DND-41 (cell line): ENCODE data around the gene WDR45.

Experiments used
- ATAC-seq: fragments of 200-7000 bp; cut with Tn5 transposase; 3 replicates; pipeline ENCODE4 v1.9.1; 2021; ENCODE audit warnings: low read depth; ENCODE audit not compliant: insufficient read depth
- DNase-seq: peaks from one replicate; pipeline ENCODE4 v3.0.0-alpha.2; 2020
- H2AFZ ChIP-seq: 2 replicates; pipeline ENCODE4 v1.6.0; 2012; ENCODE audit warnings: low read depth, low read length
- H3K27ac ChIP-seq: 2 replicates; pipeline ENCODE4 v1.5.1; 2012; ENCODE audit warnings: low read length, inconsistent platforms
- H3K27me3 ChIP-seq: fragments of 200-600 bp; sonication (generic); 2 replicates; pipeline ENCODE4 v1.6.0; 2012; ENCODE audit warnings: low read length, mild to moderate bottlenecking, inconsistent platforms; ENCODE audit not compliant: insufficient read depth, poor library complexity
- H3K36me3 ChIP-seq: 2 replicates; pipeline ENCODE4 v1.5.1; 2012; ENCODE audit warnings: low read length, inconsistent platforms; ENCODE audit not compliant: insufficient read depth
- H3K4me1 ChIP-seq: 2 replicates; pipeline ENCODE4 v1.5.1; 2012; ENCODE audit warnings: mild to moderate bottlenecking, low read length; ENCODE audit not compliant: insufficient read depth
- H3K4me2 ChIP-seq: 2 replicates; pipeline ENCODE4 v1.6.0; 2012; ENCODE audit warnings: mild to moderate bottlenecking, moderate library complexity, low read length, inconsistent platforms; ENCODE audit not compliant: insufficient read depth
- H3K4me3 ChIP-seq, 2 experiments: fragments of 200-600 bp in 1 of 2; shearing (Covaris generic) in 1 of 2; 2 replicates each; pipeline ENCODE4 v1.5.1; 2012 to 2016; ENCODE audit warnings: inconsistent platforms in 2 of 2, low read length in 2 of 2, mild to moderate bottlenecking in 2 of 2, low read depth in 1 of 2, moderate library complexity in 1 of 2
- H3K79me2 ChIP-seq: 2 replicates; pipeline ENCODE4 v1.6.0; 2012; ENCODE audit warnings: low read length, inconsistent platforms; ENCODE audit not compliant: insufficient read depth
- H3K9ac ChIP-seq: 2 replicates; pipeline ENCODE4 v1.6.0; 2012; ENCODE audit warnings: low read depth, mild to moderate bottlenecking, inconsistent platforms, low read length, moderate library complexity
- H3K9me3 ChIP-seq: 2 replicates; pipeline ENCODE4 v1.5.1; 2012; ENCODE audit warnings: low read length, moderate library complexity, mild to moderate bottlenecking, inconsistent platforms; ENCODE audit not compliant: insufficient read depth, severe bottlenecking
- H4K20me1 ChIP-seq: 2 replicates; pipeline ENCODE4 v1.6.0; 2012; ENCODE audit warnings: low read length; ENCODE audit not compliant: insufficient read depth
- CTCF ChIP-seq: IDR thresholded peaks from 2 replicates; pipeline ENCODE4 v1.5.1; 2012; ENCODE audit warnings: borderline replicate concordance, low read length, moderate library complexity, mild to moderate bottlenecking; ENCODE audit not compliant: poor library complexity, severe bottlenecking; ENCODE audit errors: extremely low read depth
- EZH2 ChIP-seq: IDR thresholded peaks from 3 replicates; pipeline ENCODE4 v1.6.1; 2012; ENCODE audit warnings: borderline replicate concordance, low read depth, mild to moderate bottlenecking, moderate library complexity, low read length, inconsistent platforms; ENCODE audit not compliant: severe bottlenecking

Gene WDR45

GRCh38 chrX:49100704-49101628 is 21.3 kb upstream of the WDR45 start:
- ATAC-seq (peak; percentile 92), DNase-seq (peak; percentile 92)
- Histone ChIP-seq H3K27ac (peak overlapping the region; percentile 93), H3K4me3 (peak overlapping the region; percentile 37 to 90; a peak in 3 of 4 replicates), H3K9me3 (no peaks in the 10 kb centered on the region), H3K27me3 (no peaks in the 10 kb centered on the region), H3K9ac (peak overlapping the region; percentile 87), H3K4me2 (peak overlapping the region; percentile 91), H4K20me1 (no peaks in the 10 kb centered on the region), H2AFZ (peak overlapping the region; percentile 83), H3K36me3 (no peaks in the 10 kb centered on the region; the same call in 1 of the 2 replicates), H3K4me1 (peaks cover 25% of the 10 kb centered on the region), H3K79me2 (peaks cover 23% of the 10 kb centered on the region)
- TF ChIP-seq CTCF = no peak
- TF ChIP-seq EZH2 = no peak

- ATAC-seq (no peak), DNase-seq (no peak)
- Histone ChIP-seq H3K4me1 (peaks cover 15% of the 10 kb centered on the region), H3K36me3 (no peaks in the 10 kb centered on the region), H3K4me2 (no peak overlapping the region), H3K4me3 (no peak overlapping the region), H3K9ac (no peak overlapping the region), H3K27ac (no peak overlapping the region), H3K27me3 (no peaks in the 10 kb centered on the region), H2AFZ (no peak overlapping the region), H4K20me1 (no peaks in the 10 kb centered on the region), H3K79me2 (peaks cover 18% of the 10 kb centered on the region), H3K9me3 (no peaks in the 10 kb centered on the region)
- TF ChIP-seq CTCF (no peak), EZH2 (no peak)
Observed at GRCh38 chrX:49096419-49096818, 16.7 kb upstream of the WDR45 start.

GRCh38 chrX:49089553-49089952 is 9.9 kb upstream of the WDR45 start:
- no peaks in the 10 kb centered on the region for H3K9me3 ChIP-seq
- no peak overlapping the region for H3K4me2 ChIP-seq
- no peak overlapping the region for H3K9ac ChIP-seq
- no peaks in the 10 kb centered on the region for H4K20me1 ChIP-seq
- DNase-seq (no peak), ATAC-seq (no peak)
- no peak overlapping the region for H3K4me3 ChIP-seq
- no peaks in the 10 kb centered on the region for H3K79me2 ChIP-seq
- no peaks in the 10 kb centered on the region for H3K27me3 ChIP-seq
- no peak for TF ChIP-seq CTCF
- no peak for TF ChIP-seq EZH2
- H2AFZ ChIP-seq = no peak overlapping the region
- H3K27ac ChIP-seq = no peak overlapping the region
- H3K4me1 ChIP-seq = no peaks in the 10 kb centered on the region
- H3K36me3 ChIP-seq = no peaks in the 10 kb centered on the region
